D721Med (cell line): Measurements from ENCODE around the gene NOX3.
A peak's percentile ranks its signal among the peaks of the same experiment; 100 is the strongest.
"Not testable (repeated sequence)": the region's sequence is repeated elsewhere in the genome, so short reads cannot be mapped to it uniquely, and the experiment has no call there.

Experiments used
- DNase-seq: peaks from one replicate; pipeline ENCODE4 v3.0.0; 2011; ENCODE audit warnings: low spot score; ENCODE audit not compliant: insufficient read length
- FAIRE-seq: peaks from 2 replicates; lab custom pipeline; 2011; peaks lifted over from hg19 to GRCh38; lab: Jason Lieb, UNC
- TF ChIP-seq, protein P1 (sequence below): IDR thresholded peaks from 2 replicates; pipeline ENCODE4 v1.5.1; 2012; ENCODE audit warnings: mild to moderate bottlenecking, control low read depth; ENCODE audit not compliant: insufficient read depth; ENCODE audit errors: missing control alignments

NOX3 gene

DNA sequence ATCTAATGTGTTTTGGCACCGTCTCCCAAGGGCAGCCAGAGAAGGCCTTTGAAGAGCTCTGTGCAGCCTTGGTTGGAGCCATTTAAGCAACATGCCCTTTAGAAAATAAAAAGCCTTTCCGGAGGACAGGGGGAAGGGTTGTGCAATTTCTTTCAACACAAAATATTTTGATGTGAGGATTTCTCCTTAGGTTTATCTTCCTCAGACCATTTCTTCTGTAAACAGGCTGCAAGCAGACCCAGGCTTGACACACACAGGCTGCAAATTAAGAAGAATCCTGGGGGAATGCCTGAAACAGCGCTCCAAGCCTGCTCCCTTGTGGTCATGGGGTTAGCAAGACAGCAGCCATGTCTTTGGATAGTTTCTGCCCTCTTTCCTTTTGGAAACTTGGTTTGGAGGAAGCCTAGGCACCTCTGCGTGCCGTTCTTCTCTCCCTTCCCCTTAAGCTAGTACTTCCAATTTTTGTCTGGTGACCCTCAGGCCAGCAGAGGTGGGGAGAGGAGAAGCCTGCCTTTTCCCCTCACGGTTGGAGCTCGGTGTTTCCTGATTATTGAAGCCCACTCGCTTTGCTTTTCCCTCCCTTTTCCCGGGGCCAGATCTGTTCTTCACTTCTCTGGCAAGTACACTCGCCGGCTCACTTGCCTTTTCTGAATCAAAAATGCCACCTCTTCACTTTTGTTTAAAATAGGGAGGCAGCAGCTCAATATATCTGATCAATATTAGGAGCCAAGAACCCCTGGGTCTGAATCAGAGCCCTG is 39.6 kb upstream of the NOX3 start:
- DNase-seq (no peak), FAIRE-seq (no peak)
- TF ChIP-seq, protein P1, sequence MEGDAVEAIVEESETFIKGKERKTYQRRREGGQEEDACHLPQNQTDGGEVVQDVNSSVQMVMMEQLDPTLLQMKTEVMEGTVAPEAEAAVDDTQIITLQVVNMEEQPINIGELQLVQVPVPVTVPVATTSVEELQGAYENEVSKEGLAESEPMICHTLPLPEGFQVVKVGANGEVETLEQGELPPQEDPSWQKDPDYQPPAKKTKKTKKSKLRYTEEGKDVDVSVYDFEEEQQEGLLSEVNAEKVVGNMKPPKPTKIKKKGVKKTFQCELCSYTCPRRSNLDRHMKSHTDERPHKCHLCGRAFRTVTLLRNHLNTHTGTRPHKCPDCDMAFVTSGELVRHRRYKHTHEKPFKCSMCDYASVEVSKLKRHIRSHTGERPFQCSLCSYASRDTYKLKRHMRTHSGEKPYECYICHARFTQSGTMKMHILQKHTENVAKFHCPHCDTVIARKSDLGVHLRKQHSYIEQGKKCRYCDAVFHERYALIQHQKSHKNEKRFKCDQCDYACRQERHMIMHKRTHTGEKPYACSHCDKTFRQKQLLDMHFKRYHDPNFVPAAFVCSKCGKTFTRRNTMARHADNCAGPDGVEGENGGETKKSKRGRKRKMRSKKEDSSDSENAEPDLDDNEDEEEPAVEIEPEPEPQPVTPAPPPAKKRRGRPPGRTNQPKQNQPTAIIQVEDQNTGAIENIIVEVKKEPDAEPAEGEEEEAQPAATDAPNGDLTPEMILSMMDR, result peak; percentile 31

DNA sequence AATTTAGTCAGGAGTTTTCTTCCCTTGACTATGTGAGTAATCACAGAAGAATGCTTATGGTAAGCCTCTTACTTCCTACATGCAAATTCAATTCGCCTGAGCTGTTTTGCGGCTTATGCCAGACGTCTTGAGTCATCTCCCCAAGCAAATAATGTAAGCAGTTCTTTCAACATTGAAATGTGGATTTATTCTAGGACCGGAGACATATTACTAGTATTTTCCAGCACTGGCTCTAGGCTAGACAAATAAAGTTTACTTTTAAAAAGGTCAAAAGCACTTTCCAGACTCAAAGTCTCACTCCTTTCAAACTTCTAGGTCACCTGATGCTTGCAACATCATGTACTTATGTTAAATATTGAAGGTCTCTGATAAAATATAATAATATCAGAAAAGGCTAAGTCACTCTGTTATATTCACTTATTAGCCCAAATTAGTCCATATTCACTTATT is 38.1 kb upstream of the NOX3 start:
- DNase-seq (peak; percentile 16), FAIRE-seq (peak; percentile 46)
- TF ChIP-seq, protein P1, result no peak

GRCh38 chr6:155493026-155493693 is 37.5 kb upstream of the NOX3 start:
- FAIRE-seq, result no peak
- TF ChIP-seq, protein P1, result no peak
- no peak for DNase-seq

DNA sequence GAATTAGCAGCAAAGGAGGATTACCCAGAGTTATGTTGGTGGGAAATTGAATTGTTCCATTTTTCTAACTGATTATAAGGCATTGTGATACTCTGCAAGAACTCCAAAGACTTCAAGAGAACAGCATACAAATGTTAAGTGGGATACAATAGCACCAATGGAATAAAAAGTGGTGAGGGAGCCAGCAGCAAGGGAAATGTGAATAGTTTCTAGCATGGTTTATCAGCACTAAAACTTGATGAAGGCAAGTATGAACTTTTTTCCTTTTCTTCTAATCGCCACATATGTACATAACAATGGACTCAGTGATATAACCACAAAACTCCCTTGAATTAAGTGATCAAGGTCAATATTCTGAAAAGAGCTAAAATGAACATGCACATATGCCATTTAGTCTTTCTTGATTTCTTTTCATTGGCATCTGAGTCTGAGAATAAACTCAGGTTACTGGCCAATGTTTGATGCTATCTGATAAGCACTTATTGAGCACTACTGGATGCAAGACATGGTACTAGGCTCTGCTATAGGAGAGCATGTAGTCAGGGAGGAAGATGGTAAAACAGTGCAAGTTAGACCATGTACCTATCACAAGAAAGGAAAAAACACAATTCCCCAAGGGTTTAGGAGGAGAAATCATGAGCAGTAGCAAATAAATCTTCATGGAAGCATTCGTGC is 36.6 kb upstream of the NOX3 start:
- TF ChIP-seq, protein P1, result no peak
- no peak for DNase-seq
- no peak for FAIRE-seq

DNA sequence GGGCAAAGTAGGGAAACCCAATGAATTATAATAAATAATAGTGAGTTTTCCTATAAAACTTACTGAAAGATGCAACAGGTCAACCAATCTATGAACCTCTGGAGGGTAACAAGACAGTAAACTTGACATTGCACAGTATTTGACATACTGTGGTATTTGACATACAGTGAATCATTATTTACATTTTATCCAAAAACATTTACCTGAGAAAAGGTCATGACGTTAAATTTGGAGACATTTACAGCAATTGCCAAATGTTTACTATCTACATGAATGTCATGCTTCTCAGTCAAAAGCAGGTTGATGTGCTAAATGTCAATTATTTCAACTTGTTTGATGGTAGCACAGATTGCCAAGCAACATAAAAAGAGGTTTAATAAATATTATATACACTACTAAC is 35.8 kb upstream of the NOX3 start:
- TF ChIP-seq, protein P1, result no peak
- DNase-seq (no peak), FAIRE-seq (no peak)

- not testable (repeated sequence) for DNase-seq, FAIRE-seq
Observed at GRCh38 chr6:155488197-155488596, 32.6 kb upstream of the NOX3 start.

DNA sequence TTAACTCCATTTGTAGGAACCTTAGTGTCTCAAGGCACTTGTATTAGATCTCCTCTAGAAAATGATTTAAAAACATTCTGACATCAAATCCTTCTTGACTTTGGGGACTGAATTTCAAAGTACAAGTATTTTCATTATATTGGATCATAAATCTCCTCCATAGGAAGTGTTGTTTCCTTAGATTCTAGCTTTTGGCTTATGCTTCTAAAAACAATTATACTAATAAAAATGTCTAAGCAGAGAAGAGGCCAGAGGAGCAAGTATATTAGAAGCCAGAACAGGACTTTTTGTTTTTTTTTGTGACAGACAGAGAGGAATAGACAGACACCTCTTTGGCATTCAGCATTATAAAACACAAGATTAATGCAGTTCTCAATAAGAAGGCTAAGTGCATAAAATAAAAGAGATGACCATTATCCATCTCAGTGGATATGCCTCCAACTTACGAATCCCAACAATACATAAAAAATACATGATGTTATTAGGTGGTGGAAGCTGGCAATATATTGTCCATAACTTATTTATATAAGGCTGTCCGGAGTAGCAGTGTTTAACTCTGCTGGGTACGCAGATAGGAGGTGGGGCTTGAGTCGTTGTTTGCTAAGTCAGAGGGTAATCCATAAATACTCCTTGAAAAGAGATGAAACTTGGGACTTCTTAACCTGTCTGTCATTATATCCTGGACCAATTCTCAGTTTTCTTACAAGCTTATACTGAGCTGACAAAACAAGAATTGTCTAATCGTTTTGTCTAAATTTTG is 31.9 kb upstream of the NOX3 start:
- no peak for DNase-seq
- TF ChIP-seq, protein P1, result no peak
- no peak for FAIRE-seq
